Aorta (tissue), 5 donors: ENCODE results near the gene EIF5B. TPM values are rescaled to one million over a fixed set of nuclear protein-coding genes. Genes with fewer than 3 reads are reported as not detected.

Experiments used
- ATAC-seq: fragments of 200-7000 bp; cut with Tn5 transposase; one replicate; pipeline ENCODE4 v1.9.1; 2022; ENCODE audit warnings: moderate library complexity; ENCODE audit not compliant: low FRiP score
- DNase-seq, 2 donors: peaks; one replicate each; pipeline ENCODE4 v3.0.0-alpha.2; 2020
- H3K27ac ChIP-seq, 2 donors: one replicate each; pipeline ENCODE4 v1.5.1; 2013; ENCODE audit warnings: low read length in 2 of 2, mild to moderate bottlenecking in 2 of 2, moderate library complexity in 2 of 2, control low read depth in 1 of 2, inconsistent platforms in 1 of 2, low read depth in 1 of 2
- H3K27me3 ChIP-seq, 2 donors: one replicate each; pipeline ENCODE4 v1.6.1; 2013; ENCODE audit warnings: control low read depth in 1 of 2, low read length in 1 of 2, mild to moderate bottlenecking in 1 of 2, moderate library complexity in 1 of 2; ENCODE audit not compliant: insufficient read depth in 2 of 2, control insufficient read depth in 1 of 2
- H3K36me3 ChIP-seq, 2 donors: one replicate each; pipeline ENCODE4 v1.6.1; 2013; ENCODE audit warnings: control low read depth in 1 of 2, low read length in 1 of 2, mild to moderate bottlenecking in 1 of 2; ENCODE audit not compliant: insufficient read depth in 2 of 2, control insufficient read depth in 1 of 2
- H3K4me1 ChIP-seq, 2 donors: one replicate each; pipeline ENCODE4 v1.6.1; 2013; ENCODE audit warnings: low read length in 2 of 2, control low read depth in 1 of 2, mild to moderate bottlenecking in 1 of 2, moderate library complexity in 1 of 2; ENCODE audit not compliant: insufficient read depth in 2 of 2, control insufficient read depth in 1 of 2
- H3K4me3 ChIP-seq, 2 donors: one replicate each; pipeline ENCODE4 v1.5.1; 2013; ENCODE audit warnings: low read length in 2 of 2, control low read depth in 1 of 2, mild to moderate bottlenecking in 1 of 2
- H3K9me3 ChIP-seq: one replicate; pipeline ENCODE4 v1.6.1; 2013; ENCODE audit warnings: mild to moderate bottlenecking, low read length; ENCODE audit not compliant: control insufficient read depth
- WGBS, 2 donors: extraction: QIAGEN DNeasy Blood & Tissue Kit; methylation state at CpG; one replicate each; pipeline ENCODE4 v1.1.7; 2013; 5-methylcytosine and 5-hydroxymethylcytosine counted together
- intact Hi-C, 2 donors: fragments of 100-400 bp; cut with DNase I; formaldehyde crosslinking; loops; one replicate each; pipeline versions ENCODE4 v1.14.2 to v1.15.0; 2022
- polyA plus RNA-seq, 2 donors: library from polyadenylated mRNA; stranded (reverse); fragments of 200-250 nt; gene quantifications; one replicate each; pipeline ENCODE4 v1.2.3, GENCODE V29; 2013
- total RNA-seq, 2 donors: library from RNA; stranded (reverse); fragmentation: NEBNext Ultra II Directional; extraction: Animal tissue kit (Norgen Biotek cat#: 25700); gene quantifications; one replicate each; pipeline ENCODE4 v1.2.1, GENCODE V29; 2021
- donor health status: healthy with polysubstance abuse.
- donor health status: Bipolar disorder and iron deficiency.
- donor health status: DM: no; HTN: no; CAD: no.
- donor health status: DM: no; HTN: no; CAD: no.
- donor health status: DM: yes; HTN: yes; CAD: no.

Gene EIF5B
- total and polyA plus RNA-seq, 4 donors: 42.3 to 59.3 (median 56.2) TPM

DNA sequence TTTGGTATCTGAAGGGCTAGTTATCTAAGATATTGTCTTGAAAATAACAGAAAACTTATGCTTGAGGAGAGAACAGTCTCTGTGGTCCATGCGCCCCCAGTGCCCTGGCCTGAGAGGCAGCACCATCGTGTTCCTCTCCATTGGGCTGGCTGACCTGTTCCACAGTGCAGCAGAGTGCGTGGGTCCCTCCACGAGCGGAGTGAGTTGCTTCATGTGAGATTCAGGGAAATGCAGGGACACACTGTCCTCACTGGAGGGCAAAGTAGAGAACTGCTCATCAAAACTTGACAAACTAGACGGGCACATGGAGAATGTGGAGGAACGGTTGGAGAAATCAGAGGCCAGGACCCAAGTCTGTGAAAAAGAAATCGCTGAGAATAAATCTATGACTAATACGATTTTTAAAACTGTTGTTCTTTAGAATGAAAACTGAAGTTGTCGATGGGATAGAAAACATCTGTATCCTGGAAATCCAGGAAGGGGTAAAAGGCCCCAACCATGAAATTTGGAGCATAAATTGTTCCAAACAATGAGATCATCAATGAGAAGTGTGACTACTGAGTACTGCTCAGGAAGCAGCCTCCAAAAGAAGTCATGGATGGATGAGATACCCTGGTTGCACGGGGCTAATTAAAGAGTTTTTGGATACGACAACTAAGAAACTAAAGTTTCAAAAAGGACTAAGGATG lies 94.5 kb downstream of the EIF5B start:
- peak overlapping the region; percentile 10 to 14 for H3K27ac ChIP-seq
- ATAC-seq: no peak

DNA sequence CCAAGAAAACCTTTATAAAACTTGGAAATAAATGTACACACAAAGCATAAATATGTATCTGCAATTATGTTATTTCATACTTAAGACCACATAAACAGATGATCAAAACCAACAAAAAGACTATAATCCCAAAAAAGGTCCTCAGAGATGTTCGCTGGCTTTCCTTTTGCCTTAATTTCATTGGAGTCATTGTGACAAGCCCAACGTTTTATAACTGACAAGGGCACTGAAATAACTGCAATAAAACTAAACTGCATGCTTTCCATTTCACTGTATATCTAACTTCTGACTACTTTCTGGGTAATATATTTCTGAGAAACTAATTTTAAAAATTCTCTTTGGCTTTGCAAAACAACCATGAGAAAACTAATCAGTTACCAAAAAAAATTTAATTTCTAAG lies 96.2 kb downstream of the EIF5B start:
- WGBS, 2 donors: 58 to 60% methylated on average over 2 of the region's 2 CpGs
- H3K9me3 ChIP-seq: no peaks in the 10 kb centered on the region
- no peak overlapping the region for H3K27ac ChIP-seq
- peaks cover 3% of the 10 kb centered on the region in 2 donors for H3K4me1 ChIP-seq
- H3K36me3 ChIP-seq: no peaks in the 10 kb centered on the region
- no peaks in the 10 kb centered on the region for H3K27me3 ChIP-seq
- ATAC-seq (no peak), DNase-seq (no peak)
- intact Hi-C loops: loop anchor here in 1 of 2 donors (10.0 kb wide), 1 partner anchor 51 kb away; no protein-coding TSS in a partner anchor
- no peak overlapping the region for H3K4me3 ChIP-seq

More for the DNA sequence above, 94.5 kb downstream of the EIF5B start:
- Histone ChIP-seq H3K36me3 (peaks cover 0 to 1% of the 10 kb centered on the region in 2 donors), H3K4me1 (peaks cover 3% of the 10 kb centered on the region in 2 donors), H3K9me3 (no peaks in the 10 kb centered on the region), H3K27me3 (no peaks in the 10 kb centered on the region), H3K4me3 (no peak overlapping the region)
- intact Hi-C loops: loop anchor here in 1 of 2 donors (10.0 kb wide), 1 partner anchor 53 kb away; no protein-coding TSS in a partner anchor
- no peak for DNase-seq
- 85 to 86% methylated on average over 12 of the region's 12 CpGs for WGBS, 2 donors

DNA sequence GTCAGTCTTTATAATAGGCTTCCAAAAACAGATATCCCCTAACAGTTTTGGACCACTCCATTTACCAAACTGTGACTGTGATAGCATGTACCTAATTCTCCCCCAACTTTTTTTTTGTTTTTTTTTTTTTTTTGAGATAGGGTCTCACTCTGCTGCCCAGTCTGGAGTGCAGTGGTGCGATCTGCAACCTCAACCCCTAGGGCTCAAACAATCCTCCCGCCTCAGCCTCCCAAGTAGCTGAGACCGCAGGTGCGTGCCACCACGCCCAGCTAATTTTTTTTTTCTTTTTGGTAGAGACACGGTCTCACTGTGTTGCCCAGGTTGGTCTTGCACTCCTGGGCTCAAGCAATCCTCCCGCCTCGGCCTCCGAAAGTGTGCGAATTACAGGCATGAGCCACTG lies 99.7 kb downstream of the EIF5B start:
- H3K4me1 ChIP-seq: no peaks in the 10 kb centered on the region
- DNase-seq (no peak), ATAC-seq (no peak)
- no peaks in the 10 kb centered on the region for H3K27me3 ChIP-seq
- intact Hi-C loops: loop anchor here in 1 of 2 donors (10.0 kb wide), 1 partner anchor 48 kb away; no protein-coding TSS in a partner anchor
- no peak overlapping the region for H3K4me3 ChIP-seq
- H3K36me3 ChIP-seq: peaks cover 0 to 5% of the 10 kb centered on the region in 2 donors
- WGBS, 2 donors: 97 to 98% methylated on average over 10 of the region's 10 CpGs
- H3K27ac ChIP-seq: no peak overlapping the region
- no peaks in the 10 kb centered on the region for H3K9me3 ChIP-seq

DNA sequence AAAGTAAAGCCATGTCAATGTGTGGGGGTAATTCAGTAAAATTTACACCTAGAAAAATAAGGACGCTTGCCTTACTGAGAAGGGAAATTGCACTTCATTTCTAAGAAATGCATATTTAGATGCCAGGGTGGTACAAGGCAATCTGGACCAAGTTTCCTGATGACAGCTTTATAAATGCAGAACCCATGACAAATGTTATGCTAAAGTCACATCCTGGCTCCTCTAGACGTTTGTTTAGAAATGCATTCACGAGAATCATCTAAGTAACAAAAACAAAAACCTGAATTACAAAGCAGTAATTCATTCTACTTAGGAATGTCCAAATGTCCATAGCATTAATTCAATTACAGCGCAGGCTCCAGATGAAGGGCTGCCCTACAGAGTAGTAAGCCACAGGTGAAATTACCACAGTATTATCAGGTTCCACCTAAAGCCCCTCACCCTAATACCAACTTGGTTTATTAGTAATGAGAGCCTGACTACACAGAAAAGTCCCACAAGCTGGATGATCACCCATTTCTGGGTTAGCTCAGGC lies 102.8 kb downstream of the EIF5B start:
- Histone ChIP-seq H3K27ac (no peak overlapping the region), H3K27me3 (no peaks in the 10 kb centered on the region), H3K36me3 (peaks cover 0 to 6% of the 10 kb centered on the region in 2 donors), H3K4me1 (no peaks in the 10 kb centered on the region), H3K9me3 (no peaks in the 10 kb centered on the region), H3K4me3 (no peak overlapping the region)
- intact Hi-C loops: loop anchor here in 1 of 2 donors (10.0 kb wide), 1 partner anchor 45 kb away; no protein-coding TSS in a partner anchor
- no peak for DNase-seq
- ATAC-seq: no peak
- 44 to 53% methylated on average over 4 of the region's 4 CpGs for WGBS, 2 donors

DNA sequence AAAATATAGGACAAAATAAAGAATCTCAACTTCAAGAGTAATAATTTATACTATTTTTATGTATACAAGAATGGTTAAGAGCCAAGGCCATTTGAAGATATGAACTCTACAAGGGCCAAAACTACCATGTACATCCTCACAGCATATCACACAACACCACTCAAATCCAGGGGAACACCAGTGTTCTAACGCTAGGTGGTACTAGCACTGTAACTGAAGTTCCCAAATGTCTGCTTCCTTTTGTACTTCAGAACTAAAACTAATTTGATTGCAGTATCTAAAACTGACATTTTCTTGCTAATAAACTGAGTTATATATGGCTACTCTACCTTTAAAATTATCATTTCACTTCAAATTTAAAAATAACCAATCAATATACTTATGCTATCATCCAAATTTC lies 105.6 kb downstream of the EIF5B start:
- intact Hi-C loops: no loop called here
- Histone ChIP-seq H3K27me3 (no peaks in the 10 kb centered on the region), H3K36me3 (peaks cover 0 to 6% of the 10 kb centered on the region in 2 donors), H3K4me3 (no peak overlapping the region), H3K9me3 (no peaks in the 10 kb centered on the region), H3K4me1 (no peaks in the 10 kb centered on the region), H3K27ac (no peak overlapping the region)
- ATAC-seq: no peak
- DNase-seq: no peak
- WGBS, 2 donors: 53 to 60% methylated on average over 1 of the region's 1 CpG

DNA sequence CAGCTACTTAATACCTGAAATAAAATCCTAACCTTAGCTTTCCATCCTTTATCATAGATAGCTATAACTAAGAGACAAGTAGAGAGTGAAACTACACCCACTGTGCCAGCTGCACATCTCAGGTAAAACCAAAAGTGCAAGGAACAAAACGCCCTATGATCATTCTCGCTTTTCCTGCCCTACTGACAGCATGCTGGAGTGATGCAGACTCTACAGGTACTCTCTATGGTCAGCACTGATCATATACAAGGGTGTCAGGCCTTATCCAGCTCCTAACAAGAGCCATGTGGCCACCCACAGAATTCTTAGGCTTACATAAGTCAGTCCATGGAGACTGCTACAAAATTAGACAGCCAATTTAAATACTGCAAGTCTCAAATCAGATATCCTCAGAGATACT lies 107.0 kb downstream of the EIF5B start:
- H3K27me3 ChIP-seq: no peaks in the 10 kb centered on the region
- no peak overlapping the region for H3K4me3 ChIP-seq
- WGBS, 2 donors: 93 to 96% methylated on average over 2 of the region's 2 CpGs
- DNase-seq (no peak), ATAC-seq (no peak)
- peaks cover 0 to 1% of the 10 kb centered on the region in 2 donors for H3K36me3 ChIP-seq
- H3K27ac ChIP-seq: no peak overlapping the region
- no peaks in the 10 kb centered on the region for H3K4me1 ChIP-seq
- intact Hi-C loops: no loop called here
- no peaks in the 10 kb centered on the region for H3K9me3 ChIP-seq

DNA sequence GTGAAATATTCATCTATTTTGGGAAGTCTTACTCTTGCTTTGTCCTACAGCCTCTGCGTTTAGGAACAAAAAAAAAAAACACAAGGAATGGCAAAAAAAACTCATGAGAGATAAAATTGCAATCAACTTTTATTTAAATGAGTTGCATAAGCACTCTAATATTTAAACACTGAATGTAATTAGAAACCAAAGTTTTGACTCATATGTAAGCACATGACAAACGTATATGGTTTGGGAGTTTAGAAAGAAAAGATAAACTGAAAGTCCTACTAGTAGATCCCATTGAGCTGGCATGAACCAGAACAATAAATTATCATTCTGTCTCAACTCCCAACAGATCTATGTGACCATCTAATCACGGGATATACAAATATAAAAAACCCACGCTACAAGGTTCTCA lies 107.9 kb downstream of the EIF5B start:
- no peak for DNase-seq
- no peaks in the 10 kb centered on the region for H3K9me3 ChIP-seq
- intact Hi-C loops: no loop called here
- WGBS, 2 donors: 58 to 59% methylated on average over 4 of the region's 4 CpGs
- ATAC-seq: no peak
- no peak overlapping the region for H3K4me3 ChIP-seq
- H3K4me1 ChIP-seq: no peaks in the 10 kb centered on the region
- H3K36me3 ChIP-seq: peaks cover 0 to 1% of the 10 kb centered on the region in 2 donors
- no peaks in the 10 kb centered on the region for H3K27me3 ChIP-seq
- H3K27ac ChIP-seq: no peak overlapping the region

DNA sequence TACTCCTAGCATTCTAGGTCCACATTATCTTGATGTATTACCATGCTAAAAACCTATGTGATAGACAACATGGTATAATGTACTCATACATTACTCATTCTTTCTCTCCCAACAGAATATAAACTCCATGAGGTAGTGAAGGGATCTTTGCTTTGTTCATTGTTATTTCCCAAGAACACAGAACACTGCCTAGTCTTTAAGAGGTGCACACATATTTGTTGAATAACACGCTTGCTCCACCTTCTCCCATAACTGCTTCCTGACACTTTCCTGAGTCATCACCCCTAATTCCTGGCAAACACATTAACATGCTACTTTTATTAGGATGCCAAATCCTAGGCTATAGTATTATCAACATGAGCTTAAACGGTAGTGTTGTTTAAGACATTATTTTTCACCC lies 111.4 kb downstream of the EIF5B start:
- Histone ChIP-seq H3K9me3 (no peaks in the 10 kb centered on the region), H3K36me3 (no peaks in the 10 kb centered on the region), H3K4me3 (no peak overlapping the region), H3K27me3 (no peaks in the 10 kb centered on the region), H3K27ac (no peak overlapping the region), H3K4me1 (no peaks in the 10 kb centered on the region)
- 80 to 81% methylated on average over 2 of the region's 2 CpGs for WGBS, 2 donors
- ATAC-seq: no peak
- DNase-seq: no peak
- intact Hi-C loops: no loop called here

DNA sequence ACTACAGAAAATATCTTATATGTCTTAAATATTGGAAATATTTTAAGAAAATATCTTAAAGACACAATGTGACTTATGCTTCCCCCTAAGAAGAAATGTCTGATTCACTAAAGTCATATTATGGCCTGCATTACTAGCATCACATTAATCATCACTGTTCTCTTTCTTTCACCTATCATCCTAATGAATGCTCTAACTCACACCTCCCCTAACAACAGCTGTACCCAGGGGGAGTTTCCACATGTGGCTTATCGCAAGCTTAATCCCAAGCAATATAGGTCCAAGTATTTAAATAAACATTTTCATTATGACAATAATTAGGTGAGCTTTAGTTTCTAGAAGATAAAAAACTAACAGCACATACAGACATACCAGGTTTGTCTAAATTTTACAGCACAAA lies 113.0 kb downstream of the EIF5B start:
- ATAC-seq: no peak
- Histone ChIP-seq H3K27ac (no peak overlapping the region), H3K4me3 (no peak overlapping the region), H3K4me1 (no peaks in the 10 kb centered on the region), H3K36me3 (no peaks in the 10 kb centered on the region), H3K9me3 (no peaks in the 10 kb centered on the region), H3K27me3 (no peaks in the 10 kb centered on the region)
- intact Hi-C loops: no loop called here
- 91 to 97% methylated on average over 1 of the region's 1 CpG for WGBS, 2 donors
- DNase-seq: no peak
